Neural cell (in vitro differentiated cells): ENCODE measurements around the gene SELP. TPM values are rescaled to one million over a fixed set of nuclear protein-coding genes. Genes with fewer than 3 reads are reported as not detected.

ENCODE experiments used
- H2AFZ ChIP-seq: fragments of 200-600, 300-800 bp; sonication (generic), shearing (Covaris generic); 2 replicates; pipeline ENCODE4 v1.6.0; 2014; ENCODE audit warnings: low read depth, mild to moderate bottlenecking, antibody characterized with exemption, low read length, moderate library complexity
- H3F3A ChIP-seq: fragments of 200-600 bp; shearing (Covaris generic); 2 replicates; pipeline ENCODE4 v1.6.1; 2016; ENCODE audit warnings: mild to moderate bottlenecking, moderate library complexity, mixed read lengths, antibody characterized with exemption, low read length; ENCODE audit not compliant: insufficient read depth, poor library complexity, severe bottlenecking
- H3K27ac ChIP-seq: fragments of 200-600, 300-800 bp; sonication (generic), shearing (Covaris generic); 2 replicates; pipeline ENCODE4 v1.5.1; 2014; ENCODE audit warnings: mild to moderate bottlenecking, low read length, moderate library complexity
- H3K27me3 ChIP-seq: fragments of 300-800, 200-600 bp; sonication (generic), shearing (Covaris generic); 2 replicates; pipeline ENCODE4 v1.6.0; 2014; ENCODE audit warnings: mild to moderate bottlenecking, low read depth, low read length, moderate library complexity; ENCODE audit not compliant: insufficient read depth
- H3K36me3 ChIP-seq: fragments of 300-800, 200-600 bp; sonication (generic), shearing (Covaris generic); 2 replicates; pipeline ENCODE4 v1.5.1; 2014; ENCODE audit warnings: mild to moderate bottlenecking, antibody characterized with exemption, low read length, moderate library complexity; ENCODE audit not compliant: insufficient read depth
- H3K4me2 ChIP-seq: fragments of 300-800, 200-600 bp; sonication (generic), shearing (Covaris generic); 2 replicates; pipeline ENCODE4 v1.6.0; 2014; ENCODE audit warnings: mild to moderate bottlenecking, low read length
- H3K4me3 ChIP-seq: fragments of 300-800, 200-600 bp; sonication (generic), shearing (Covaris generic); 2 replicates; pipeline ENCODE4 v1.5.1; 2014; ENCODE audit warnings: mild to moderate bottlenecking, low read length, moderate library complexity
- H3K79me2 ChIP-seq: fragments of 200-600 bp; shearing (Covaris generic); replicated peaks from 2 replicates; pipeline ENCODE4 v1.6.0; 2014; ENCODE audit warnings: mild to moderate bottlenecking, low read length, moderate library complexity; ENCODE audit not compliant: insufficient read depth
- H3K9ac ChIP-seq: fragments of 300-800, 200-600 bp; sonication (generic), shearing (Covaris generic); 2 replicates; pipeline ENCODE4 v1.6.1; 2016; ENCODE audit warnings: mild to moderate bottlenecking, low read length, mixed read lengths
- H3K9me2 ChIP-seq: fragments of 200-600 bp; shearing (Covaris generic); 2 replicates; pipeline ENCODE4 v1.6.1; 2016; ENCODE audit warnings: mild to moderate bottlenecking, low read length, mixed read lengths; ENCODE audit not compliant: insufficient read depth
- H3K9me3 ChIP-seq: fragments of 200-600, 300-800 bp; sonication (generic), shearing (Covaris generic); 2 replicates; pipeline ENCODE4 v1.6.1; 2016; ENCODE audit warnings: mild to moderate bottlenecking, mixed run types, low read length, moderate library complexity, mixed read lengths
- H4K20me1 ChIP-seq: fragments of 200-600 bp; shearing (Covaris generic); 2 replicates; pipeline ENCODE4 v1.6.1; 2016; ENCODE audit warnings: mild to moderate bottlenecking, mixed run types; ENCODE audit not compliant: insufficient read depth
- EP300 ChIP-seq: fragments of 450-650 bp; conservative IDR thresholded peaks from 2 replicates; pipeline ENCODE4 v1.6.1; 2014; ENCODE audit warnings: antibody characterized with exemption, mild to moderate bottlenecking, moderate library complexity; ENCODE audit not compliant: poor library complexity, severe bottlenecking
- EZH2 ChIP-seq: fragments of 200-600, 300-800 bp; shearing (Covaris generic), sonication (generic); IDR thresholded peaks from 2 replicates; pipeline ENCODE4 v1.6.1; 2014; ENCODE audit warnings: antibody characterized with exemption, low read length, borderline replicate concordance, mild to moderate bottlenecking; ENCODE audit not compliant: insufficient read depth, poor library complexity, severe bottlenecking
- MXI1 ChIP-seq: fragments of 450-650 bp; conservative IDR thresholded peaks from 2 replicates; pipeline ENCODE4 v1.6.1; 2014; ENCODE audit warnings: antibody characterized with exemption, mild to moderate bottlenecking; ENCODE audit not compliant: poor library complexity, severe bottlenecking
- POLR2AphosphoS5 ChIP-seq: IDR thresholded peaks from 2 replicates; pipeline ENCODE4 v1.6.1; 2012
- RAD21 ChIP-seq: fragments of 450-650 bp; conservative IDR thresholded peaks from 2 replicates; pipeline ENCODE4 v1.6.1; 2014; ENCODE audit warnings: antibody characterized with exemption, mild to moderate bottlenecking, moderate library complexity
- SMC3 ChIP-seq: fragments of 450-650 bp; conservative IDR thresholded peaks from 2 replicates; pipeline ENCODE4 v1.6.1; 2014; ENCODE audit warnings: antibody characterized with exemption, mild to moderate bottlenecking, moderate library complexity; ENCODE audit not compliant: poor library complexity
- TAF1 ChIP-seq: IDR thresholded peaks from 2 replicates; pipeline ENCODE4 v1.6.1; 2012; ENCODE audit warnings: low read depth
- polyA plus RNA-seq: library from polyadenylated mRNA; depleted of rRNA; stranded (reverse); fragments of >200 nt; gene quantifications from 2 replicates; pipeline ENCODE4 v1.2.3, GENCODE V29; 2014
- TF ChIP-seq, protein P1 (sequence below): fragments of 450-650 bp; IDR thresholded peaks from 2 replicates; pipeline ENCODE4 v1.5.1; 2014; ENCODE audit warnings: antibody characterized with exemption, mild to moderate bottlenecking, moderate library complexity; ENCODE audit not compliant: poor library complexity, severe bottlenecking
- TF ChIP-seq, protein P2 (sequence below): IDR thresholded peaks from 2 replicates; pipeline ENCODE4 v1.6.1; 2012; ENCODE audit warnings: borderline replicate concordance

Gene SELP
- polyA plus RNA-seq, 1 donor from 2014 or later, result not detected

DNA sequence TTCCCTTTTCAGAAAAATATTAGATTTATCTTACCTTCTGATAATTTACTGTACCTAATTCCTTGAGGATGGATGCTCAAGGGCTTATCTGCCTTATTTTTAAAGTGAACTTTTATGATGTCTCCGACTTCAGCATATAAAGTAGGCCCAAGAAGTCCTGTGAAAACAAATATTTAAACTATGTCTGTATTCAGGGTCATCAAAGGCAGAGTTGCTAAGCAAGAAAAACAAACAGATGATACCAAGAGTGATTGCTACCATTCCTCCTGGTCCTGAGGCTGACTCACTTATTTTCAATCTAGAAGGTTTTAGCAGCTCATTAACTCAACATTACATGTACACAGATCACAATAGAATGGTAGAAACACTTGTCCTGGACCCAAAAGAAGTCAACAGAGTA lies 57.7 kb downstream of the SELP start:
- H3K27ac ChIP-seq, result no peak overlapping the region
- no peak overlapping the region for H2AFZ ChIP-seq
- no peaks in the 10 kb centered on the region for H3F3A ChIP-seq
- no peaks in the 10 kb centered on the region for H3K9me2 ChIP-seq
- H3K27me3 ChIP-seq, result no peaks in the 10 kb centered on the region
- H4K20me1 ChIP-seq, result no peaks in the 10 kb centered on the region
- H3K4me3 ChIP-seq, result no peak overlapping the region
- no peaks in the 10 kb centered on the region for H3K79me2 ChIP-seq
- no peaks in the 10 kb centered on the region for H3K9me3 ChIP-seq
- TF ChIP-seq TAF1 (no peak), EP300 (no peak), SMC3 (no peak), EZH2 (no peak), RAD21 (no peak), MXI1 (no peak), POLR2AphosphoS5 (no peak)
- TF ChIP-seq, protein P1, sequence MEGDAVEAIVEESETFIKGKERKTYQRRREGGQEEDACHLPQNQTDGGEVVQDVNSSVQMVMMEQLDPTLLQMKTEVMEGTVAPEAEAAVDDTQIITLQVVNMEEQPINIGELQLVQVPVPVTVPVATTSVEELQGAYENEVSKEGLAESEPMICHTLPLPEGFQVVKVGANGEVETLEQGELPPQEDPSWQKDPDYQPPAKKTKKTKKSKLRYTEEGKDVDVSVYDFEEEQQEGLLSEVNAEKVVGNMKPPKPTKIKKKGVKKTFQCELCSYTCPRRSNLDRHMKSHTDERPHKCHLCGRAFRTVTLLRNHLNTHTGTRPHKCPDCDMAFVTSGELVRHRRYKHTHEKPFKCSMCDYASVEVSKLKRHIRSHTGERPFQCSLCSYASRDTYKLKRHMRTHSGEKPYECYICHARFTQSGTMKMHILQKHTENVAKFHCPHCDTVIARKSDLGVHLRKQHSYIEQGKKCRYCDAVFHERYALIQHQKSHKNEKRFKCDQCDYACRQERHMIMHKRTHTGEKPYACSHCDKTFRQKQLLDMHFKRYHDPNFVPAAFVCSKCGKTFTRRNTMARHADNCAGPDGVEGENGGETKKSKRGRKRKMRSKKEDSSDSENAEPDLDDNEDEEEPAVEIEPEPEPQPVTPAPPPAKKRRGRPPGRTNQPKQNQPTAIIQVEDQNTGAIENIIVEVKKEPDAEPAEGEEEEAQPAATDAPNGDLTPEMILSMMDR, result no peak
- TF ChIP-seq, protein P2, sequence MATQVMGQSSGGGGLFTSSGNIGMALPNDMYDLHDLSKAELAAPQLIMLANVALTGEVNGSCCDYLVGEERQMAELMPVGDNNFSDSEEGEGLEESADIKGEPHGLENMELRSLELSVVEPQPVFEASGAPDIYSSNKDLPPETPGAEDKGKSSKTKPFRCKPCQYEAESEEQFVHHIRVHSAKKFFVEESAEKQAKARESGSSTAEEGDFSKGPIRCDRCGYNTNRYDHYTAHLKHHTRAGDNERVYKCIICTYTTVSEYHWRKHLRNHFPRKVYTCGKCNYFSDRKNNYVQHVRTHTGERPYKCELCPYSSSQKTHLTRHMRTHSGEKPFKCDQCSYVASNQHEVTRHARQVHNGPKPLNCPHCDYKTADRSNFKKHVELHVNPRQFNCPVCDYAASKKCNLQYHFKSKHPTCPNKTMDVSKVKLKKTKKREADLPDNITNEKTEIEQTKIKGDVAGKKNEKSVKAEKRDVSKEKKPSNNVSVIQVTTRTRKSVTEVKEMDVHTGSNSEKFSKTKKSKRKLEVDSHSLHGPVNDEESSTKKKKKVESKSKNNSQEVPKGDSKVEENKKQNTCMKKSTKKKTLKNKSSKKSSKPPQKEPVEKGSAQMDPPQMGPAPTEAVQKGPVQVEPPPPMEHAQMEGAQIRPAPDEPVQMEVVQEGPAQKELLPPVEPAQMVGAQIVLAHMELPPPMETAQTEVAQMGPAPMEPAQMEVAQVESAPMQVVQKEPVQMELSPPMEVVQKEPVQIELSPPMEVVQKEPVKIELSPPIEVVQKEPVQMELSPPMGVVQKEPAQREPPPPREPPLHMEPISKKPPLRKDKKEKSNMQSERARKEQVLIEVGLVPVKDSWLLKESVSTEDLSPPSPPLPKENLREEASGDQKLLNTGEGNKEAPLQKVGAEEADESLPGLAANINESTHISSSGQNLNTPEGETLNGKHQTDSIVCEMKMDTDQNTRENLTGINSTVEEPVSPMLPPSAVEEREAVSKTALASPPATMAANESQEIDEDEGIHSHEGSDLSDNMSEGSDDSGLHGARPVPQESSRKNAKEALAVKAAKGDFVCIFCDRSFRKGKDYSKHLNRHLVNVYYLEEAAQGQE, result no peak
- no peak overlapping the region for H3K9ac ChIP-seq
- no peaks in the 10 kb centered on the region for H3K36me3 ChIP-seq
- H3K4me2 ChIP-seq, result no peak overlapping the region

DNA sequence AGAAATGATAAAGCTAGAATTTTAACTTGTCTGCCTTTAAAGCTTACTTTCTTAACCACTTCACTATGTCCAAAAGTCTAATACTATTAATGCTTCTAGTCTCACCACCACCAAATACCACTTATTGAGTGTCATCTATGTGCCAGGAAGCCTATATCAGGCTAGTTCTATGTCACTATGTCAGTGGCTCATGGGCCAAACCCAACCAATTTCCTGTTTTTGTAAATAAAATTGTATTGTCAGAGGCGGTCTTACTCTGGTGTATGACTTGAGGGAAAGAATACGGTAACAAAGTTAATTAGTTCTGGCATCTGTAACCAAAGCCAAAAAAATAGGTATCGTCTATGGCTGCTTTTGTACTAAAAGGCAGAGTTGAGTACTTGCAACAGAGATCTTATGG lies 58.5 kb downstream of the SELP start:
- Histone ChIP-seq H3K27ac (no peak overlapping the region), H3K9ac (no peak overlapping the region), H3F3A (no peaks in the 10 kb centered on the region), H2AFZ (no peak overlapping the region), H4K20me1 (no peaks in the 10 kb centered on the region), H3K4me2 (no peak overlapping the region), H3K36me3 (no peaks in the 10 kb centered on the region), H3K27me3 (no peaks in the 10 kb centered on the region), H3K4me3 (no peak overlapping the region), H3K79me2 (no peaks in the 10 kb centered on the region), H3K9me3 (no peaks in the 10 kb centered on the region), H3K9me2 (no peaks in the 10 kb centered on the region)
- no peak for TF ChIP-seq SMC3
- TF ChIP-seq TAF1, result no peak
- TF ChIP-seq POLR2AphosphoS5, result no peak
- TF ChIP-seq, protein P1, result no peak
- no peak for TF ChIP-seq RAD21
- no peak for TF ChIP-seq MXI1
- no peak for TF ChIP-seq EZH2
- TF ChIP-seq EP300, result no peak
- TF ChIP-seq, protein P2, result no peak
